Stimulated activated memory B cell treated with anti-CD40 and anti-IgM and Interleukin-4, amounts not matched to agents 10 μg/mL and 1 μg/mL and 100 μg/mL, for 72 hours (primary cell): ENCODE measurements around the gene USP2.
"Not testable (repeated sequence)": the region's sequence is repeated elsewhere in the genome, so short reads cannot be mapped to it uniquely, and the experiment has no call there.

Experiments
- ATAC-seq: fragments of 150-1000 bp; cut with Tn5 transposase; 2 replicates; pipeline ENCODE4 v1.10.0; 2021
- H3K27ac Mint-ChIP-seq: one replicate; pipeline ENCODE4 v1.8.0; 2022; ENCODE audit warnings: mild to moderate bottlenecking, mixed read lengths
- H3K27me3 Mint-ChIP-seq: one replicate; pipeline ENCODE4 v1.8.0; 2022; ENCODE audit warnings: mixed read lengths
- H3K36me3 Mint-ChIP-seq: one replicate; pipeline ENCODE4 v1.8.0; 2022; ENCODE audit warnings: mixed read lengths
- H3K4me1 Mint-ChIP-seq: one replicate; pipeline ENCODE4 v1.8.0; 2022; ENCODE audit warnings: mixed read lengths
- H3K4me3 Mint-ChIP-seq: one replicate; pipeline ENCODE4 v1.8.0; 2022; ENCODE audit warnings: mild to moderate bottlenecking, moderate library complexity, mixed read lengths
- H3K9me3 Mint-ChIP-seq: one replicate; pipeline ENCODE4 v1.8.0; 2022; ENCODE audit warnings: mixed read lengths

Gene USP2

DNA sequence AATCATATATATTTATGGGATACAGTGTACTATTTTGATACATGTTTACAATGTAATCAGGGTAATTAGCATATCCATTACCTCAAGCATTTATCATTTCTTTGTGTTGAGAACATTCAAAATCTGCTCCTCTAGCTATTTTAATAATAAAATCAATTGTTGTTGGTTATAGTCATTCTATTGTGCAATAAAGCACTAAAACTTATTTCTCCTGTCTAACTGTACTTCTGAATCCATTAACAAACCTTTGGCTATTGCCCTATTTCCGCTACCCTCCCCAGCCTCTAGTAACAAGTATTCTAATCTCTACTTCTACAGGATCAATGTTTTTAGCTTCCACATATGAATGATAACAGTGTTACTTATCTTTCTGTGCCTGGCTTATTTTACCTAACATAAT is 15.3 kb upstream of the USP2 start:
- Mint-ChIP-seq H3K36me3 (peaks cover 11% of the 10 kb centered on the region), H3K27me3 (peaks cover 51% of the 10 kb centered on the region), H3K9me3 (peaks cover 20% of the 10 kb centered on the region), H3K27ac (no peak overlapping the region), H3K4me3 (no peak overlapping the region), H3K4me1 (no peaks in the 10 kb centered on the region)
- ATAC-seq = no peak

GRCh38 chr11:119391275-119391674 is 9.8 kb upstream of the USP2 start:
- ATAC-seq = no peak
- no peaks in the 10 kb centered on the region for H3K4me1 Mint-ChIP-seq
- H3K27ac Mint-ChIP-seq = no peak overlapping the region
- H3K36me3 Mint-ChIP-seq = no peaks in the 10 kb centered on the region
- H3K4me3 Mint-ChIP-seq = no peak overlapping the region
- peaks cover 19% of the 10 kb centered on the region for H3K27me3 Mint-ChIP-seq
- no peaks in the 10 kb centered on the region for H3K9me3 Mint-ChIP-seq

DNA sequence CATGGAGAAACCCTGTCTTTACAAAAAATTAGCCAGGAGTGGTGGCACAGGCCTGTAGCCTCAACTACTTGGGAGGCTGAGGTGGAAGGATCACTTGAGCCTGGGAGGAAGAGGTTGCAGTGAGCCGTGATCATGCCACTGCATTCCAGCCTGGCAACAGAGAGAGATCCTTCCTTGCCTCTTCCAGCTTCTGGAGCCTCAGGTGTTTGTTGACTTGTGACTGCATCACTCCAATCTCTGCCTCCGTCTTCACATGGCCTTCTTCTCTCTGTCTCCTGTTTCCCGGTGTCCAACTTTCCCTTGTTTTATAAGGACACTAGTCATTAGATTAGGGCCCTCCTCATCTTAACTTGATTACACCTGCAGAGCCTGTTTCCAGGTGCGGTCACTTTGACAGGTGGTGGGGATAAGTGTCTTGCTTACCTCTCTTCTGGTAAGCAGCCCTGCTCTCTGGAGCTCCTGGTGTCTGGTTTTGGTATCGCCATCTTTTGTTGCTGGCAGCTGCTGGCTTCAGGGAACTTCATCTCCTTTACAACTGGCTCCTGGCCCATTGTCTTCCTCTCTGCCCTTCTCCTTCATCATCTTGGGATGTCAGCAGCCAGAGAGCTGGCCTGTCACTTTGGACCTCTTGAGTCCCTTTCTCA is 8.2 kb upstream of the USP2 start:
- ATAC-seq = no peak
- no peaks in the 10 kb centered on the region for H3K9me3 Mint-ChIP-seq
- no peak overlapping the region for H3K4me3 Mint-ChIP-seq
- no peaks in the 10 kb centered on the region for H3K4me1 Mint-ChIP-seq
- peaks cover 10% of the 10 kb centered on the region for H3K27me3 Mint-ChIP-seq
- H3K36me3 Mint-ChIP-seq = no peaks in the 10 kb centered on the region
- H3K27ac Mint-ChIP-seq = no peak overlapping the region

DNA sequence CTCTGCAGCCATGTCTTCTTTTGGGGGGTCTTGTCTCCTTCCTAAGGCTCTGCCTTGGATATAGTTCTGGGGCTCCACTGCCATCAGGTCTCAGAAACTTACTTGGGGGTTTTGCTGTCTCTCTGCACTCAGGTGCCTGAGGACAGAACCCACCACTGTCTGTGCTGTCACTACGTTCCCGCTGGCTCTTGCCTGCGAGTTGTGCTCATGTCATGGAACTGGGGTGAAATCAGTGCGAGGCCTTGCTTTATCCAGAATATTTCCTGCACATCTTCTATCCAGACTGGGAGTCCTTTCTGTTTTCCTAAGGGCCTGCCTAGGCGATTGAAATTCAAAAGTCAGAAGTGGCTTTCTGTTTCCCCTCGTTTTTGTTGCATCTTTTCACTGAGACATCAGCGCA is 6.6 kb upstream of the USP2 start:
- H3K4me1 Mint-ChIP-seq = no peaks in the 10 kb centered on the region

GRCh38 chr11:119384332-119384731 is 2.8 kb upstream of the USP2 start:
- Mint-ChIP-seq H3K36me3 (no peaks in the 10 kb centered on the region), H3K27ac (no peak overlapping the region), H3K4me1 (no peaks in the 10 kb centered on the region), H3K4me3 (no peak overlapping the region), H3K27me3 (no peaks in the 10 kb centered on the region), H3K9me3 (no peaks in the 10 kb centered on the region)
- ATAC-seq = no peak

More for the DNA sequence above, 6.6 kb upstream of the USP2 start:
- Mint-ChIP-seq H3K36me3 (no peaks in the 10 kb centered on the region), H3K9me3 (no peaks in the 10 kb centered on the region), H3K27me3 (peaks cover 9% of the 10 kb centered on the region), H3K27ac (no peak overlapping the region), H3K4me3 (no peak overlapping the region)
- no peak for ATAC-seq

DNA sequence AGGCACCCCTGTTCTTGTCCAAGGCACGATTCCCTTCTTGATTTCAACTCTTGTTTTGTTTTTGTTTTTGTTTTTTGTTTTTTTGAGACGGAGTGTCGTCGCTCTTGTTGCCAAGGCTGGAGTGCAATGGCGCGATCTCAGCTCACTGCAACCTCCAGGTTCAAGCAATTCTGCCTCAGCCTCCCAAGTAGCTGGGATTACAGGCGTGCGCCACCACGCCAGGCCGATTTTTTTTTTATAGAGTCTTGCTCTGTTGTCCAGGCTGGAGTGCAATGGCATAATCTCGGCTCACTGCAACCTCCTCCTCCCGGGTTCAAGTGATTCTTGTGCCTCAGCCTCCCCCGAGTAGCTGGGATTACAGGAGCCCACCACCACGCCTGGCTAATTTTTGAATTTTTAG is 1.0 kb upstream of the USP2 start:
- ATAC-seq, H3K9me3 Mint-ChIP-seq, H3K27me3 Mint-ChIP-seq, H3K4me3 Mint-ChIP-seq, H3K27ac Mint-ChIP-seq, H3K36me3 Mint-ChIP-seq, H3K4me1 Mint-ChIP-seq: not testable (repeated sequence)

DNA sequence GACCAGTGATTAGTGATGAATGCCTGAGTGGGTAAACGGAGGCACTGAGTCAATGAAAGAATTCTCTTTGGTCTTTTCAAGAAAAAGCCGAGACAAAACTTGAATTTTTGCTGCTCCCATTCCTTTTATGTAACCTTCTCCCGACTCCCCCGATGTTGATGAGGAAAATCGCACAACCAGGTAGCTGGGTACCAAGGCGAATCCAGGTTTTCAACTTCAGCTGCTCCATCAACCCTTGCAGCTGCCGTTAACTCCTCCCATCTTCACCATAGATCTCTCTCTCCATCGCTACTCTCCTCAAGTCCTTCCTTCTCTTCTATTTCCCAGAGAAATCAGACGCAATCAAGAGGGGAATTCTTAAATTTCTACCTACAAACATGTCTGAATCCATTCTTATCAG is 611 bp upstream of the USP2 start:
- H3K4me3 Mint-ChIP-seq = no peak overlapping the region
- H3K27ac Mint-ChIP-seq = no peak overlapping the region
- H3K4me1 Mint-ChIP-seq = no peaks in the 10 kb centered on the region
- no peak for ATAC-seq
- no peaks in the 10 kb centered on the region for H3K36me3 Mint-ChIP-seq
- H3K27me3 Mint-ChIP-seq = no peaks in the 10 kb centered on the region
- no peaks in the 10 kb centered on the region for H3K9me3 Mint-ChIP-seq

GRCh38 chr11:119380827-119381180 is 686 bp downstream of the USP2 start:
- Mint-ChIP-seq H3K4me1 (no peaks in the 10 kb centered on the region), H3K36me3 (no peaks in the 10 kb centered on the region), H3K9me3 (no peaks in the 10 kb centered on the region), H3K4me3 (no peak overlapping the region), H3K27me3 (peaks cover 11% of the 10 kb centered on the region), H3K27ac (no peak overlapping the region)
- no peak for ATAC-seq

DNA sequence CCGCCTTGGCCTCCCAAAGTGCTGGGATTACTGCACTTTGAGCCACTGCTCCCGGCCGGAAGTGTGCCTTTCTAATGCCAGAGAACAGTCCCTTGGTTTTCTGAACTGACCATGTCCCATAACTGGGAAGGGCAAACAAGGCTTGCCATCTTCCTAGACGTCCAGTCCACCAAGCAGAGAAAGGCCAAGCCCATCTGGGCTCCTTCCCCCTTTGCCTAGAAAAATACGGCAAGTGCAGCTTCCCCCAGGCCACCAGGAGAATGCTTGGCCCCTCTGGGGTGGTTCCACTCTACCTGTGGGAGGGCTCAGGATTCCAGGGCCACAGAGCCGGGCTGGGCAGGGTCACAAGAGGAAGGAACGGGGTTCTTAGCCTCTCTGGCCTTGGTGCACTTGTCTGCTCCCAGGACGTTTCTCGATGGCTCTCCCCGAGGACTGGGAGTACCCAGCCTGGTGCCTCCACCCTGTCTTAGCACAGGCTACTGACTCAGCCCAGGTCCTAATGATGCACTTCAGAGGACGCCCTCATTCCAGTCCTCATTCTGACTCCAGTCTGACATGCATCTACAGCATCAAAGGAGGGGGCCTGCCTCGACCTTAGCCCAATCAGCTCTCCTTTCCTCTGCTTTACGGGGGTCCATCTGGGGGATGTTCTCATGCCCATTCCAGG is 1.2 kb downstream of the USP2 start:
- no peaks in the 10 kb centered on the region for H3K9me3 Mint-ChIP-seq
- no peak overlapping the region for H3K27ac Mint-ChIP-seq
- H3K4me3 Mint-ChIP-seq = no peak overlapping the region
- no peaks in the 10 kb centered on the region for H3K36me3 Mint-ChIP-seq
- peaks cover 16% of the 10 kb centered on the region for H3K27me3 Mint-ChIP-seq
- no peaks in the 10 kb centered on the region for H3K4me1 Mint-ChIP-seq
- ATAC-seq = no peak

GRCh38 chr11:119378851-119379465 is 2.5 kb downstream of the USP2 start:
- Mint-ChIP-seq H3K9me3 (no peaks in the 10 kb centered on the region), H3K4me3 (no peak overlapping the region), H3K36me3 (no peaks in the 10 kb centered on the region), H3K4me1 (no peaks in the 10 kb centered on the region), H3K27me3 (peaks cover 16% of the 10 kb centered on the region), H3K27ac (no peak overlapping the region)
- no peak for ATAC-seq

DNA sequence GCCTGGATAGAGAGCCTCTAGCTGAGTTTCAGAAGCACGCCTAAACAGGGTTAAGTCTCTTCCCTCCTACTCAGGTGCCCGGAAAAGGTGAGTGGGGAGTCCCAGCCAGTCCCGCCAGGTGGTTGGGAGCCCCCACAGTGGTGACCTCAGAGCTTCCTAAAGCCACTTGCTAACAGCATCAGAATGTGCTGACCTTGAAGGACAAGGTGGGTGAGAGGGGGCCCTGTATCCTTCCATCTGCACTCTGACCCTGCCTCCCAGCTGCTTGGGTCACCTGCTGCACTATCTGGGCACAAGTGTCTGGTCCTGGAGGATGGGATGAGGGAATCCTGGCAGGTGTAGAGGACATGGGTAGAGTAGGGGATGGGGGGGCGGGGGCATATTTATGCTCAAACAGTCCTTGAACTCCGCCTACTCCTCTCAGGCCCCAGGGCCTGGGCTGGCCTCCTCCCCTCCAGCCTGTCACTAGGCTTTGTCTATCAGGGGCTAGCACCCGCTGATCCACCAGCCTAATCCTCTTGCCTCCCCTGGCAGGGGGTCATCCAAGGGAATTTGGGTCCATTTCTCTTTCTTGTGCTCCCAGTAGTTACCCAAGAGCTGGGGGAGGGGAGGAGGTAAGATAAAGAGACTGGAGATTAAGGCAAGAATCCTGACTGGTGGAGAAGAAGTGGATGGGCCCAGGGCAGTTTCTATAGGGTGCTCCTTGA is 3.4 kb downstream of the USP2 start:
- peaks cover 22% of the 10 kb centered on the region for H3K27me3 Mint-ChIP-seq
- no peak for ATAC-seq
- no peaks in the 10 kb centered on the region for H3K36me3 Mint-ChIP-seq
- H3K9me3 Mint-ChIP-seq = no peaks in the 10 kb centered on the region
- H3K27ac Mint-ChIP-seq = no peak overlapping the region
- H3K4me3 Mint-ChIP-seq = no peak overlapping the region
- no peaks in the 10 kb centered on the region for H3K4me1 Mint-ChIP-seq

DNA sequence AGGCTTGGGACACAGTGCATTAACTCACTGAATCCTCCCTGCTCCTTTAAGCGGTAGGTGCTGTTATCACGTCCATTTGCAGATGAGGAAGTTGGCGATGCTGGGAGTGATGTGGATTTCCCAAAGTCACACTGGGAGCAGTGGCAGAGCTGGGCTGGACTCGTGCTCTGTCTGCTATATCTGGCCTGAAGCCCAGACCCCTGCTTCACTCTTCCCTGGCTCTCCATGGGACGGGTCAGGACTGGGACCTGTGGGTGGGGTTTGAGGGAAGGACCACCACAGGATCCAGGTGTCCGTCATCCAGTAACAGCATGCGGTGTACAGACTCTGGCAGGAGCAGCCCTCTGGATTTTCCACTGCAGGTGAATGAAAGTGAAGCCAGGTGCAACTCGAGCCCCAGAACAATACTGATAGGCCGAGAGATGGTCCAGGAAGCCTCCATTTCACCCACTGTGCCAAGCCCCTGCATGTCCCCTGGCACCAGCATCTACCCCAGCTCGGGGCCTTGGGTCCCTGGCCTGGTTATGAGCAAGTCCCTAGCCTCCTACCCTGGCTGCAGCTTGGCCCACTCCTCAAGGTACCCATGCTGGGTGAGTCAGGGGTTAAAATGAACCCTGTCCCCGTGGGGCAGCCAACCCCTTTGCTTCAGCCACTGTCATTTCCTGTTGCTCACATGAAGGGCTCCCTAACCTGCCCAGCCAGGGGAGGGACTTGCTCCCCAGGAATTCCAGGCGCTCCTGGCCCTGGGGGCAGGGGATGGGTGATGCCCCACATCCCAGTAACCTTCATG is 4.2 kb downstream of the USP2 start:
- H3K27ac Mint-ChIP-seq = no peak overlapping the region
- no peaks in the 10 kb centered on the region for H3K9me3 Mint-ChIP-seq

GRCh38 chr11:119376197-119376847 is 5.2 kb downstream of the USP2 start:
- Mint-ChIP-seq H3K36me3 (no peaks in the 10 kb centered on the region), H3K4me1 (no peaks in the 10 kb centered on the region), H3K27me3 (peaks cover 39% of the 10 kb centered on the region), H3K4me3 (no peak overlapping the region), H3K27ac (no peak overlapping the region), H3K9me3 (no peaks in the 10 kb centered on the region)
- ATAC-seq = no peak

More for the DNA sequence above, 4.2 kb downstream of the USP2 start:
- no peak for ATAC-seq
- Mint-ChIP-seq H3K36me3 (no peaks in the 10 kb centered on the region), H3K4me3 (no peak overlapping the region), H3K4me1 (no peaks in the 10 kb centered on the region), H3K27me3 (peaks cover 30% of the 10 kb centered on the region)

GRCh38 chr11:119375337-119376196 is 5.9 kb downstream of the USP2 start:
- no peak overlapping the region for H3K27ac Mint-ChIP-seq
- no peaks in the 10 kb centered on the region for H3K9me3 Mint-ChIP-seq
- H3K4me1 Mint-ChIP-seq = no peaks in the 10 kb centered on the region
- peaks cover 47% of the 10 kb centered on the region for H3K27me3 Mint-ChIP-seq
- H3K36me3 Mint-ChIP-seq = no peaks in the 10 kb centered on the region
- ATAC-seq = no peak
- H3K4me3 Mint-ChIP-seq = no peak overlapping the region
